GM23248 (cell line): ENCODE measurements around the gene CCDC70. TPM values are rescaled to one million over a fixed set of nuclear protein-coding genes. Genes with fewer than 3 reads are reported as not detected.

Experiments
- DNase-seq: peaks from one replicate; pipeline ENCODE4 v3.0.0-alpha.2; 2015
- H2AFZ ChIP-seq: fragments of 200-600 bp; sonication (generic); 2 replicates; pipeline ENCODE4 v1.6.1; 2016; ENCODE audit warnings: antibody characterized with exemption
- H3F3A ChIP-seq: fragments of 200-600 bp; sonication (generic); 2 replicates; pipeline ENCODE4 v1.6.1; 2016; ENCODE audit warnings: mild to moderate bottlenecking, antibody characterized with exemption, mixed run types; ENCODE audit not compliant: insufficient read depth
- H3K27ac ChIP-seq: fragments of 200-600 bp; sonication (generic); 2 replicates; pipeline ENCODE4 v1.5.1; 2016; ENCODE audit warnings: mild to moderate bottlenecking
- H3K27me3 ChIP-seq: fragments of 200-600 bp; sonication (generic); replicated peaks from 2 replicates; pipeline ENCODE4 v1.6.1; 2016; ENCODE audit warnings: mild to moderate bottlenecking; ENCODE audit not compliant: insufficient read depth
- H3K36me3 ChIP-seq: fragments of 200-600 bp; sonication (generic); 2 replicates; pipeline ENCODE4 v1.6.1; 2016; ENCODE audit warnings: low read depth, mild to moderate bottlenecking
- H3K4me1 ChIP-seq: fragments of 200-600 bp; sonication (generic); 2 replicates; pipeline ENCODE4 v1.6.1; 2016; ENCODE audit warnings: mild to moderate bottlenecking; ENCODE audit not compliant: insufficient read depth
- H3K4me2 ChIP-seq: fragments of 200-600 bp; sonication (generic); one replicate; pipeline ENCODE4 v1.6.1; 2016; ENCODE audit warnings: mild to moderate bottlenecking; ENCODE audit not compliant: unreplicated experiment
- H3K4me3 ChIP-seq: fragments of 200-600 bp; sonication (generic); 2 replicates; pipeline ENCODE4 v1.5.1; 2016; ENCODE audit warnings: mild to moderate bottlenecking
- H3K79me2 ChIP-seq: fragments of 200-600 bp; sonication (generic); 2 replicates; pipeline ENCODE4 v1.6.1; 2016; ENCODE audit warnings: mild to moderate bottlenecking; ENCODE audit not compliant: insufficient read depth
- H3K9ac ChIP-seq: fragments of 200-600 bp; sonication (generic); 2 replicates; pipeline ENCODE4 v1.6.1; 2016; ENCODE audit warnings: mild to moderate bottlenecking
- H3K9me2 ChIP-seq: fragments of 200-600 bp; sonication (generic); 2 replicates; pipeline ENCODE4 v1.6.1; 2016; ENCODE audit warnings: mixed run types, mild to moderate bottlenecking, moderate library complexity; ENCODE audit not compliant: insufficient read depth
- H3K9me3 ChIP-seq: fragments of 200-600 bp; sonication (generic); one replicate; pipeline ENCODE4 v1.6.1; 2017; ENCODE audit warnings: low read depth
- H4K20me1 ChIP-seq: fragments of 200-600 bp; sonication (generic); 2 replicates; pipeline ENCODE4 v1.6.0; 2016; ENCODE audit not compliant: insufficient read depth
- EZH2 ChIP-seq: fragments of 200-600 bp; sonication (generic); IDR thresholded peaks from 2 replicates; pipeline ENCODE4 v1.6.1; 2018; ENCODE audit warnings: antibody characterized with exemption, mild to moderate bottlenecking; ENCODE audit not compliant: insufficient read depth, poor library complexity, severe bottlenecking
- EZH2phosphoT487 ChIP-seq: fragments of 200-600 bp; sonication (generic); IDR thresholded peaks from 2 replicates; pipeline ENCODE4 v1.6.1; 2018; ENCODE audit warnings: antibody characterized with exemption, moderate library complexity, mild to moderate bottlenecking, low read depth; ENCODE audit not compliant: insufficient read depth
- WGBS, 2 experiments: methylation state at CpG; one replicate each; pipeline ENCODE4 v1.1.6; 2015 to 2017; ENCODE audit warnings: low lambda C conversion rate in 2 of 2, low coverage in 1 of 2; ENCODE audit errors: missing lambda C conversion rate in 2 of 2; 5-methylcytosine and 5-hydroxymethylcytosine counted together
- in situ Hi-C: fragments of 300-500 bp; cut with MboI; formaldehyde crosslinking; loops from 2 replicates; pipeline ENCODE4 v1.15.0; 2020
- polyA plus RNA-seq: library from polyadenylated mRNA; unstranded; fragments of >200 nt; fragmentation: Nextera tagmentation; extraction: Ambion mirVana; gene quantifications from 2 replicates; pipeline ENCODE4 v1.2.1, GENCODE V29; 2016
- total RNA-seq: library from RNA; depleted of rRNA; stranded (reverse); fragments of >200 nt; shearing (Covaris generic); gene quantifications from 2 replicates; pipeline ENCODE4 v1.2.3, GENCODE V29; 2014

CCDC70 gene
- total and polyA plus RNA-seq, 2 experiments from 2014 or later, result not detected

GRCh38 chr13:51910508-51910907 lies 48.7 kb downstream of the CCDC70 start:
- 46 to 61% methylated on average over 10 to 12 of the region's 12 CpGs for WGBS, 2 experiments
- in situ Hi-C loops, result no loop called here

GRCh38 chr13:51912091-51912490 lies 50.3 kb downstream of the CCDC70 start:
- 45 to 48% methylated on average over 10 of the region's 10 CpGs for WGBS, 2 experiments
- Histone ChIP-seq H3K27me3 (peaks cover 24% of the 10 kb centered on the region), H2AFZ (no peak overlapping the region), H4K20me1 (no peaks in the 10 kb centered on the region), H3K9me2 (no peaks in the 10 kb centered on the region), H3K4me3 (no peak overlapping the region), H3K4me1 (no peaks in the 10 kb centered on the region), H3K27ac (no peak overlapping the region), H3K9me3 (no peaks in the 10 kb centered on the region), H3K9ac (no peak overlapping the region), H3K79me2 (no peaks in the 10 kb centered on the region), H3K4me2 (no peak overlapping the region), H3K36me3 (no peaks in the 10 kb centered on the region), H3F3A (no peaks in the 10 kb centered on the region)
- in situ Hi-C loops, result no loop called here
- TF ChIP-seq EZH2, result no peak
- no peak for DNase-seq

More at GRCh38 chr13:51910508-51910907, 48.7 kb downstream of the CCDC70 start:
- no peaks in the 10 kb centered on the region for H3K4me1 ChIP-seq
- DNase-seq, result no peak
- no peaks in the 10 kb centered on the region for H3F3A ChIP-seq
- no peak overlapping the region for H3K4me2 ChIP-seq
- no peak overlapping the region for H2AFZ ChIP-seq
- H3K9me3 ChIP-seq, result no peaks in the 10 kb centered on the region
- H3K9ac ChIP-seq, result no peak overlapping the region
- H4K20me1 ChIP-seq, result no peaks in the 10 kb centered on the region
- no peaks in the 10 kb centered on the region for H3K79me2 ChIP-seq
- H3K4me3 ChIP-seq, result no peak overlapping the region
- no peaks in the 10 kb centered on the region for H3K36me3 ChIP-seq
- no peaks in the 10 kb centered on the region for H3K9me2 ChIP-seq
- no peak overlapping the region for H3K27ac ChIP-seq
- peaks cover 24% of the 10 kb centered on the region for H3K27me3 ChIP-seq
- no peak for TF ChIP-seq EZH2
- no peak for TF ChIP-seq EZH2phosphoT487

GRCh38 chr13:51912511-51913225 lies 50.9 kb downstream of the CCDC70 start:
- Histone ChIP-seq H3K4me2 (no peak overlapping the region), H3K36me3 (no peaks in the 10 kb centered on the region), H3K27me3 (peaks cover 24% of the 10 kb centered on the region), H3K9ac (no peak overlapping the region), H2AFZ (no peak overlapping the region), H3K4me1 (no peaks in the 10 kb centered on the region), H4K20me1 (no peaks in the 10 kb centered on the region), H3F3A (no peaks in the 10 kb centered on the region), H3K79me2 (no peaks in the 10 kb centered on the region), H3K9me3 (no peaks in the 10 kb centered on the region), H3K9me2 (no peaks in the 10 kb centered on the region), H3K4me3 (no peak overlapping the region), H3K27ac (no peak overlapping the region)
- no peak for DNase-seq
- in situ Hi-C loops, result no loop called here
- TF ChIP-seq EZH2, result no peak
- TF ChIP-seq EZH2phosphoT487, result no peak
- 28 to 32% methylated on average over 11 of the region's 11 CpGs for WGBS, 2 experiments

DNA sequence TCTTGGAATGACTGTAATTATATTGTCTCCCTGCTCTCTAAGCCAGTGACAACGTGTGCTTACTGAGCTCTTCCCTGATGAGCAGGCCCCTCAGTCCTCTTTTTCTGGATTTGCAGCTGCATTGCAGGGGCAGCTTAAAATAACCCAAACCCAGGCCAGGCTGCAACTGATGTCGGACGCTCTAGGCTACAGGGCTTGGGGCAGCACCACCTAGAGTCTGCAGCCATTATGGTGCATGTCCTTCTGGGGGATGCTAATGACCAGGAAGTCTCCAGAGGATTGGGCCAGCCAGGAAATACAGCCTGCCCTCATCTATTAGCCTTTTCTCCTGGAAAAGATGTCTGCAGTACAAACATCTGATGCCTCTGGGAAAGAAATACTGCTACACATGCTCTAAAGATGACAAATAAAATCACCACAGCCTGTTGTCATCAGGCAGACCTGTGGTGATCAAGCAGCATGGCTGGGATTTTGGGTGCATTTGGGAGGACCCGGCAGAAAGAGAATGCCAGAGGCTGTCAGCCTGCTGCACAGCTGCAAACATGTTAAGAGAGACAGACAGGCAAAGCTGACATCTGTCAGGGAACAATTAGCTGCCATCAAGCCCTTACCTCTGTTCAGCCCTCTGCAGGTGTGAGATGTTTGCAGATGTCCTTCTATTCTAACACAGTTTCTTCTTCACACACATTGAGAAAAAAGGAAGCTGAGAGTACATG lies 51.8 kb downstream of the CCDC70 start:
- H3K36me3 ChIP-seq, result no peaks in the 10 kb centered on the region
- WGBS, 2 experiments, result 28 to 33% methylated on average over 4 of the region's 4 CpGs
- H3K4me3 ChIP-seq, result no peak overlapping the region
- no peaks in the 10 kb centered on the region for H3F3A ChIP-seq
- in situ Hi-C loops, result no loop called here
- peaks cover 24% of the 10 kb centered on the region for H3K27me3 ChIP-seq
- no peaks in the 10 kb centered on the region for H3K9me2 ChIP-seq
- H4K20me1 ChIP-seq, result no peaks in the 10 kb centered on the region
- no peaks in the 10 kb centered on the region for H3K9me3 ChIP-seq
- no peaks in the 10 kb centered on the region for H3K79me2 ChIP-seq
- TF ChIP-seq EZH2 (no peak), EZH2phosphoT487 (no peak)
- DNase-seq, result no peak
- no peak overlapping the region for H2AFZ ChIP-seq
- H3K4me2 ChIP-seq, result no peak overlapping the region
- no peaks in the 10 kb centered on the region for H3K4me1 ChIP-seq
- H3K9ac ChIP-seq, result no peak overlapping the region
- H3K27ac ChIP-seq, result no peak overlapping the region
